Activated naive CD4-positive, alpha-beta T cell treated with anti-CD3 and anti-CD28 coated beads, Interleukin-2, amount 50 U/mL, for 16 hours (primary cell): ENCODE results near the gene CYP2W1.
A peak's percentile ranks its signal among the peaks of the same experiment; 100 is the strongest.
"Not testable (repeated sequence)": the region's sequence is repeated elsewhere in the genome, so short reads cannot be mapped to it uniquely, and the experiment has no call there.

Source experiments
- DNase-seq: peaks from one replicate; pipeline ENCODE4 v3.0.0-alpha.2; 2020

CYP2W1 gene

DNA sequence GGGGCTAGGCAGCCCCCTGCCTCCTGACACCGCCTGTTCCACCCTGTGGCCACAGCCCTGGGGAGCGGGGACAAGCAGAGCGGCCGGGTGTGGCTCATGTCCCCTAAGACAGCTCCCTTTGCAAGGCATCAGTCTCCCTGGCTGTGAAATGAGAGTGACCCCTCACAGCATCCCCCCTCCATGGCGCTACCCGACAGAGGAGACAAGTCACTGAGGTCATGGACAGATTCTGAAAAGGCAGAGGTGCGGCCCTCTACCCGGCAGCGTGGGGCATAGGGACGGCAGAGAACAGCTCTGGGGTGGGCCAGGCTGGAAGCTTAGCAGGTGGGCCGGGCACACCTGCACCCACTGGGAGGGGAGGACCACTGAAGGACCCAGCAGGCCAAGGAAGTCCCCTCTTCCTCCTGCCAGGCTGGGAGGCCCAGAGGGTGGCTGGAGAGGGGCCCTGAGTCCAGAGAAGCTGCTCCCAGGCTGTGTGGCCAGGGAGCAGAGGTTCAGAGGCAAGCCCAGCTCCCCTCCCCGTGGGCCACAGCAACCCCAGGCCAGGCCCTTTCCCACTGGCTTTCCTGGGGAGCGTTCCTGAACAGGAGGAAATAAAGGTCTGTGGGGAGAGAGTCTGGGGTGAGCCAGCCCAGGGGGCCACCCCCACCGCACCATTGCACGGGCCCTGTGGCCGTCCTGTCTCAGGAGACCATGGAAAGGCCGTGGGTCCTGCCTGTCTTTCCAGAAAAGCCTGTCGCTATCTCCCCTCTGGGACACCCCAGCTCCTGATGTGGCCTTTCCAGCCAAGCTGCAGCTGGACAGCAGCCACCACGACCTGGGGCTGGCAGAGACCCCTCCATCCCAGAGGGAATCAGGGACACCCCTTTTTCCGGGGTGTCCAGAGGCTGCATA, 30.2 kb upstream of the CYP2W1 start:
- DNase-seq: no peak

GRCh38 chr7:953547-954327, 29.2 kb upstream of the CYP2W1 start:
- no peak for DNase-seq

GRCh38 chr7:954330-955238, 28.4 kb upstream of the CYP2W1 start, which contains the start of gene ADAP1:
ADAP1 (minus strand) TSS chr7:954680; CDS start chr7:954477, 203 bp downstream.
- peak; percentile 63 for DNase-seq

GRCh38 chr7:956031-956430, 26.9 kb upstream of the CYP2W1 start:
- DNase-seq: no peak

GRCh38 chr7:957418-958220, 25.4 kb upstream of the CYP2W1 start:
- DNase-seq: no peak

GRCh38 chr7:958221-959200, 24.5 kb upstream of the CYP2W1 start:
- DNase-seq: no peak

- no peak for DNase-seq
These were observed 23.7 kb upstream of the CYP2W1 start for GRCh38 chr7:959271-959670.

DNA sequence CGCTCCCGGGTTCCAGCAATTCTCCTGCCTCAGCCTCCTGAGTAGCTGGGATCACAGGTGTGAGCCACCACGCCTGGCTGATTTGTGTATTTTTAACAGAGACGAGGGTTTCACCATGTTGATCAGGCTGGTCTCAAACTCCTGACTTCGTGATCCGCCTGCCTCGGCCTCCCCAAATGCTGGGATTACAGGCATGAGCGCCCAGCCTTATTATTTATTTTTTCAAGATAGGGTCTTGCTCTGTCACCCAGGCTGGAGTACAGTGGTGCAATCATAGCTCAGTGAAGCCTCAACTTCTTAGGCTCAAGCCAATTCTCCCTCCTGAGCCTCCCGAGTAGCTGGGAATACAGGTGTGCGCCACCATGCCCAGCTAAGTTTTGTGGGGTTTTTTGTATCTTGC, 23.2 kb upstream of the CYP2W1 start:
- not testable (repeated sequence) for DNase-seq

DNA sequence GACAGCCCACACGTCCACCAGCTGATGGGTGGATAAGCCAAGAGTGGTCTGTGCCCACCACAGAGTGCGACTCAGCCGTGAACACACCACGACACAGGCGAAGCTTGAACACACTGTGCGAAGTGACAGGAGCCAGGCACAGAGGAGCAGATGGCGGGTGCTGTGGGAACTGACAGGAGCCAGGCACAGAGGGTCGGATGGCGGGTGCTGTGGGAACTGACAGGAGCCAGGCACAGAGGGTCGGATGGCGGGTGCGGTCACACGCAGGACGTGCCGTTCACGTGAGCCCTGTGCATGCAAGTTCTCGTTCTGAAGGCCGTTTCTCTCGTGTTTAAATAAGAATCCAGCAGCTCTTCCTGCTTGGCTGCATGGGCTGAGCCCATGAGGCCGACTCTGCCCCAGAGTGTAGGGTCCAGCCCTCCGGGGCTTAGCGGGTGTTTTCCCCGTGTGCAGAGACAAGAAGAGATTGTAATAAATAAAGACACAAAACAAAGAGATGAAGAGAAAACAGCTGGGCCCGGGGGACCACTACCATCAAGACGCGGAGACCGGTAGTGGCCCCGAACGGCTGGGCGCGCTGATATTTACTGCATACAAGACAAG, 22.6 kb upstream of the CYP2W1 start:
- no peak for DNase-seq

- DNase-seq: not testable (repeated sequence)
These were observed 22.0 kb upstream of the CYP2W1 start for GRCh38 chr7:960972-961371.

DNA sequence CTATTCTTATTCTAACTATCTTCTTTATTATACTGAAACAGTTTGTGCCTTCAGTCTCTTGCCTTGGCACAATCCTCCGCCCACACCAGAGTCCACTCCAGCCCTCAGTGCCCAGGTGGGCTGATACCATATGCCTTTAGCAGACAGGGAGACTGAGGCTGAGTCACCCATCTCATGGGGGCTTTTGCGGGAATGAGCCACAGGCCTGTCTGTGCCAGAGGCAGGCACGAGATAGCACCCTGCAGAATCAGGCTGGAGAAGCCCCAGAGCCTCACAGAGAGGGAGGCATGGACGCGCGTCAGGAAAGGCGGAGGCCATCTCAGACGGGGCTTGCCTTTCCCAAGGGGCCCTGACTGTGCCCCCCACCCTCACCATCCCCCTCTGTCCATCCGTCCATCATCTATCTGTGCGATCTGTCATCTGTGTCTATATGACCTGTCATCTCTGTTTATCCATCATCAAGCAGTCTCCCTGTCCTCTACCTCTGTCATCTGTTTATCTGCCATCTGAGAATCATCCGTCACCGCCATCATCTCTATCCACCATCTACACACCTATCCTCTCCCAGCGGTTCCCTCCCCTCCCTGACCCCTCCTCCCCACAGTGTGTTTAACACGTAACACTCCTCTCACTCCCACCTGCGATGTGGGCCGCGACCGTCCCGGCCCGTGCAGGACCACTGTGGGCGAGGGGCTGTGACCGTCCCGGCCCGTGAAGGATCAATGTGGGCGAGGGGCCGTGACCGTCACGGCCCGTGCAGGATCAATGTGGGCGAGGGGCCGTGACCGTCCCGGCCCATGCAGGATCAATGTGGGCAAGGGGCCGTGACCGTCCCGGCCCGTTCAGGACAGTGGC, 21.2 kb upstream of the CYP2W1 start:
- no peak for DNase-seq

DNA sequence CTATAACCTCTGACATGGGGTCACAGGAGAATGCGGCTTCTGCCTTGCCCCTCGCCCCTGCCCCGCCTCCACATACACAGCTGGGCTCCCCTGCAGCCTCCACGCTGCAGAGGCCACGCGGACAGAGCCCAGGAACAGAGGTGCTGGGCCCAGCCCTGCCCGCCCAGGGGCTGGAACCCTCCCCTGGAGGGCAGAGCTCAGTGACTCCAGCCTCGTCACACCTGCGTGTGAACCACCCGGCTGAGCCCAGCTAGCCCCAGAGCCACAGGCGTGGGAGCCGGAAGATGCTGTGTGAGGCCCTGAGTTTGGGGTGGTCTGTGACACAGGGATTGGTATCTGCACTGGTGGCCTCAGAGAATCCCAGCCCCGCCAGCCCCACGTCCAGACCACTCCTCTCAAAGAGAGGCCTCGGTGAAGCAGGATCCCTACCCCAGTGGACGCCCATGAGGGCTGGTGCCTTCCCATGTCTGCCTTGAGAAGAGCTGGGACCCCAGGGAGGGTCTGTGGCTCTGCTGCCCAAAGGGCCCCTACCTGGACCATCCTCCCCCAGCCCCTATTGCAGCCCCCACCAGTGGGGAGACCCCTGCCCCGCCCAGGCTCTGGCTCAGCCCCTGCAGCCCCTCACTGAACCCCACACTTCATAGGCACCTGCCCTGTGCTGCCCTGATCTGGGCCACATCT, 20.4 kb upstream of the CYP2W1 start:
- DNase-seq: no peak

DNA sequence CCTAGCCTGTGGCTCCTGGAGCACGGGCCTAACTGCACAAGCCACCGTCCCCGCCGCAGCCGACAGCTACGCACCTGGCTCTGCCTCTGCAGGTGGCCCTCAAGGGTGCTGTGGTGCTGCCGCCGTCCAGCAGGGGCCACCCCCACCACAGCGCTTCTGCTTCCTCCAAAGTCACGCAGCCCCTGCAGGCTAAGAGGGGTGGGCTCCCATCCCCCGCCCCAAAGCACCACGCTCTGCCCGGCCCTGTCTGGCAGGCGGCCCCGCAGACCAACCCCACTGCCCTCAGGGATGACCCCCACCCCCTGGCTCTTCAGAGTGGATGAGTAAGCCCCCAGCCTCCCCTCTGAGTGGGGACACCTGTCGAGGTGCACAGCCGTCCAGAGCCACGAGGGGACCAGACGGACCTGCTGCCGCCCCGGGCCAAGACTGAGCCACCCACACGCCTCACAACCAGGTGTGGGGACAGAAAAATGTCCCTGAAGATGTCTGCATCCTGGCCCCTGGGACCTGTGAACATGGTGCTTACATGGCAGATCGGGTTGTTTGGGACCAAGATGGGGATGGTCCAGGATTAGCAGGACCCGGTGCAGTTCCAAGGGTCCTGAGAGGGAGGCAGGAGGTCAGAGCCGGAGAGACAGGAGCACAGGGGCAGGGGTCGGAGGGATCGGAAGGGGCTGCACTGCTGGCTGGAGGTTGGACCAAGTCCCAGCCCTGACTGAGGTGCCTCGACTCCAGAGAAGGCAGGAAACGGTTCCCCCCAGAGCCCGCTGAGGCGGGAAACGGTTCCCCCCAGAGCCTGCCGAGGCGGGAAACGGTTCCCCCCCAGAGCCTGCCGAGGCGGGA, 19.5 kb upstream of the CYP2W1 start:
- no peak for DNase-seq

DNA sequence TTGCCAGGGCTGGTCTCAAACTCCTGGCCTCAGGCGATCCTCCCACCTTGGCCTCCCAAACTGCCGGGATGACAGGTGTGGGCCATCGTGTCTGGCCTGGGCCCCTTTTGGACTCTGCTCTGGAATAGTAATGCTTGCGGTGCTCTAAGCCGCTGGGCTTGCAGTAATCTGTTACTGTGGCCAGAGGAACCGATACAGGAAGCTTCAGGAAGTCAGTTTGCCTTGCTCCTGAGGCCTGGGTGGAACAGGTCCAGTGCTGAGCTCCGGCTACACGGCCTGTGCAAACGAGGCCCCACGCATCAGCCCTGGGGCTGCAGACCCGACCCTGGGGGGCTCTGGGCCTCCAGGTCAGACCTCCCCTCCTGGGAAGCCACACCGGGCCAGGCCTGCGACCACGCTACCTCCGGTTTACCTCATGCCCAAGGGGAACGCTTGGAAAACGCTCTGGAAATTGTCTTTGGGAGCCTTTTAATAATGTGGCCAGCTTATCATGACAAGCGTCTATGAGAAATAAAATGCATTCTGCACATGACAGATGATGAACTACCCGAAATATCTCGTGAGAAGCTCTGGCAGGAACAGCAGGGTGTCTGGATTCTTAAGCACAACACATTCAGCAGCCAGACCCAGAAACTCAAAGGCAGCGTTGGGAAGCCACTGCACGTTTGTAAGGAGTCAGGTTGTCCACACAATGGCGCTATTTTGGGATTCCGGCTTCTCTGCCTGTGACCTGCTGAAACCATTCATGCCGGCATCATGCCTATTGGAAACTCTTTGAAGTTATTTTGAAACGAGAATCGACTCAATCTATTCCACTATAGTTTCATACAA, 18.4 kb upstream of the CYP2W1 start:
- DNase-seq: no peak

DNA sequence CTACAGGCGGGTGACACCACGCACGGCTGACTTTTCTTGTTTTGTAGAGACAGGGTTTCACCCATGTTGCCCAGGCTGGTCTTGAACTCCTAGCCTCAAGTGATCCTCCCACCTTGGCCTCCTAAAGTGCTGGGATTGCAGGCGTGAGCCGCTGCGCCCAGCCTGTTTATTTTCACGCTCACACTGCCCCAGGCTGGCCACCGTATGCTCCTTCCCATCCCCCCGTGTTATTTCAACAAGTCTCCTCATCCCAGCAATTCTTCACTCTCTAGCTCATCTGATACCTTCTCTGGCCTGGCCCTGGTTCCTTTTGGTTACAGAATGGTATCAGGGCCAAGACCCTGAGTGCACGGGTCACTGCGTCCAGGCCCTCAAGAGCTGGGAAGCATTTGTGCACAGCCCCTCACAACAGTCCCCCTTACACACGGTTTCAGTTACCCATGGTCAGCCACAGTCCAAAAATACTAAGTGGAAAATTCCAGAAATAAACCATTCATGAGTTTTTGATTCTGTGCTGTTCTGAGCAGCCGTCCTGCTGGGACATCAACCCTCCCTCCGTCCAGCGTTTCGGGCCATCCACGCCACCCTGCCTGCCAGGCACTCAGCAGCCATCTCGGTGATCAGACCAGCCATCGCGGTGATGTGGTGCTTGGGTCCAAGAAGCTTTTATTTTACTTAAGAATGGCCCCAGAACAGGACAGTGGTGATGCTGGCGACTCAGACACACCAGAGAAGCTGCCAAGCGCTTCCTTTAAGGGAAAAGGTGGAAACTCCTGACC, 16.5 kb upstream of the CYP2W1 start:
- no peak for DNase-seq
